Endodermal cell (in vitro differentiated cells): ENCODE data around the gene SHISA4. TPM values are rescaled to one million over a fixed set of nuclear protein-coding genes. Genes with fewer than 3 reads are reported as not detected.
"Not testable (repeated sequence)": the region's sequence is repeated elsewhere in the genome, so short reads cannot be mapped to it uniquely, and the experiment has no call there.

Experiments used
- DNase-seq: peaks from one replicate; pipeline ENCODE4 v3.0.0-alpha.2; 2017
- H3K27ac ChIP-seq: 2 replicates; pipeline ENCODE4 v1.5.1; 2013; ENCODE audit warnings: mild to moderate bottlenecking, low read depth, low read length, moderate library complexity
- H3K27me3 ChIP-seq: 2 replicates; pipeline ENCODE4 v1.6.1; 2013; ENCODE audit warnings: mild to moderate bottlenecking, low read length, moderate library complexity; ENCODE audit not compliant: insufficient read depth, control insufficient read depth, poor library complexity, severe bottlenecking
- H3K36me3 ChIP-seq: 2 replicates; pipeline ENCODE4 v1.7.0; 2013; ENCODE audit warnings: mild to moderate bottlenecking, low read length, moderate library complexity; ENCODE audit not compliant: control insufficient read depth, insufficient read depth
- H3K4me1 ChIP-seq: one replicate; pipeline ENCODE4 v1.7.0; 2013; ENCODE audit warnings: low read length; ENCODE audit not compliant: control insufficient read depth, insufficient read depth
- H3K4me3 ChIP-seq: 2 replicates; pipeline ENCODE4 v1.5.1; 2013; ENCODE audit warnings: mild to moderate bottlenecking, low read length, moderate library complexity
- H3K9ac ChIP-seq: 2 replicates; pipeline ENCODE4 v1.6.1; 2013; ENCODE audit warnings: mild to moderate bottlenecking, low read length, moderate library complexity; ENCODE audit not compliant: poor library complexity, severe bottlenecking; ENCODE audit errors: extremely low read depth
- H3K9me3 ChIP-seq: 2 replicates; pipeline ENCODE4 v1.6.1; 2013; ENCODE audit warnings: mild to moderate bottlenecking, low read length, moderate library complexity; ENCODE audit not compliant: control insufficient read depth
- H3K27ac Mint-ChIP-seq: 2 replicates; pipeline ENCODE4 v1.8.0; 2020; ENCODE audit warnings: mixed read lengths
- H3K27me3 Mint-ChIP-seq: 2 replicates; pipeline ENCODE4 v1.8.0; 2021; ENCODE audit warnings: mild to moderate bottlenecking, mixed read lengths; ENCODE audit not compliant: insufficient read depth
- H3K36me3 Mint-ChIP-seq: 2 replicates; pipeline ENCODE4 v1.8.0; 2020; ENCODE audit warnings: low read depth, mixed read lengths
- H3K4me1 Mint-ChIP-seq: 2 replicates; pipeline ENCODE4 v1.8.0; 2020; ENCODE audit warnings: mixed read lengths
- H3K4me3 Mint-ChIP-seq: 2 replicates; pipeline ENCODE4 v1.8.0; 2020; ENCODE audit warnings: mild to moderate bottlenecking, moderate library complexity, mixed read lengths
- H3K9me3 Mint-ChIP-seq: 2 replicates; pipeline ENCODE4 v1.8.0; 2020; ENCODE audit warnings: mild to moderate bottlenecking, mixed read lengths
- CTCF ChIP-seq: fragments of 200-600 bp; sonication (generic); conservative IDR thresholded peaks from 2 replicates; pipeline ENCODE4 v1.5.0; 2021; ENCODE audit warnings: antibody characterized with exemption, mild to moderate bottlenecking
- WGBS, 2 experiments: methylation state at CpG; one replicate each; pipeline versions ENCODE4 v1.1.5 to v1.1.7; 2013; ENCODE audit warnings: missing lambda C conversion rate in 2 of 2, mixed read lengths in 1 of 2; ENCODE audit not compliant: insufficient coverage in 1 of 2, insufficient read length in 1 of 2; 5-methylcytosine and 5-hydroxymethylcytosine counted together
- long read RNA-seq, 4 experiments: library from polyadenylated mRNA in 2 of 4; library from RNA in 1 of 4; library from capped mRNA in 1 of 4; stranded (forward) in 3 of 4; unstranded in 1 of 4; transcript quantifications; one replicate each; pipeline ENCODE4 v2.0.0, GENCODE V29; 2020 to 2021; ENCODE audit warnings: inconsistent platforms in 1 of 4
- polyA plus RNA-seq, 2 experiments: library from polyadenylated mRNA; stranded (reverse); fragments of 50-300 nt; gene quantifications; one replicate each; pipeline ENCODE4 v1.2.3, GENCODE V29; 2013
- total RNA-seq, 2 donors: library from RNA; stranded (reverse); fragmentation: NEBNext Ultra II Directional in 1 of 2; extraction: Animal tissue kit (Norgen Biotek cat#: 25700) in 1 of 2; gene quantifications; 2 replicates in 1 of 2; 3 replicates in 1 of 2; pipeline ENCODE4 v1.2.1, GENCODE V29; 2021

The SHISA4 gene, protein sequence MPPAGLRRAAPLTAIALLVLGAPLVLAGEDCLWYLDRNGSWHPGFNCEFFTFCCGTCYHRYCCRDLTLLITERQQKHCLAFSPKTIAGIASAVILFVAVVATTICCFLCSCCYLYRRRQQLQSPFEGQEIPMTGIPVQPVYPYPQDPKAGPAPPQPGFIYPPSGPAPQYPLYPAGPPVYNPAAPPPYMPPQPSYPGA
- 1 to 10 TPM; 5.8 to 7.3 TPM for total RNA-seq
- polyA plus RNA-seq (2013, experiment 1 of 2) = 12.7 TPM
- polyA plus RNA-seq (2013, experiment 2 of 2) = 11.1 TPM
- long read RNA-seq, experiment 1, transcript SHISA4-201 (5 exons, 1,341 nt) = major isoform, 6 of 12 reads
- long read RNA-seq, experiment 1, partial matches to known transcripts = 5 of 12 reads
- long read RNA-seq, experiment 1, other reads (novel, unspliced or antisense) = 1 of 12 reads
- long read RNA-seq, experiment 2, transcript SHISA4-201 (5 exons, 1,341 nt) = major isoform, 10 of 13 reads
- long read RNA-seq, experiment 2, partial matches to known transcripts = 0 of 13 reads
- long read RNA-seq, experiment 2, other reads (novel, unspliced or antisense) = 3 of 13 reads
- long read RNA-seq, experiment 3, transcript SHISA4-201 (5 exons, 1,341 nt) = major isoform, 6 of 10 reads
- long read RNA-seq, experiment 3, partial matches to known transcripts = 1 of 10 reads
- long read RNA-seq, experiment 3, other reads (novel, unspliced or antisense) = 3 of 10 reads
- long read RNA-seq, experiment 4, partial matches to known transcripts = 0 of 1 reads
- long read RNA-seq, experiment 4, other reads (novel, unspliced or antisense) = 1 of 1 reads

GRCh38 chr1:201888282-201889089 lies at the start of gene SHISA4:
Gene SHISA4, plus strand, starts transcription at chr1:201888898. Its CDS starts 97 bp downstream, at chr1:201888995.
- H3K9me3 ChIP-seq = no peaks in the 10 kb centered on the region
- no peak within 1 kb of the TSS for H3K27ac ChIP-seq
- no peak for TF ChIP-seq CTCF
- H3K36me3 ChIP-seq = no peaks in the 10 kb centered on the region
- peak; percentile 88 for DNase-seq
- peak within 1 kb of the TSS; percentile 76 for H3K4me3 ChIP-seq
- H3K27me3 Mint-ChIP-seq = peaks cover 30% of the 10 kb centered on the region
- H3K9ac ChIP-seq = no peak within 1 kb of the TSS
- peaks cover 16% of the 10 kb centered on the region for H3K4me1 Mint-ChIP-seq
- no peaks in the 10 kb centered on the region for H3K36me3 Mint-ChIP-seq
- H3K9me3 Mint-ChIP-seq = no peaks in the 10 kb centered on the region
- peaks cover 30% of the 10 kb centered on the region for H3K27me3 ChIP-seq
- peak within 1 kb of the TSS; percentile 61 for H3K4me3 Mint-ChIP-seq
- peaks cover 5% of the 10 kb centered on the region for H3K4me1 ChIP-seq
- H3K27ac Mint-ChIP-seq = no peak within 1 kb of the TSS
- WGBS, 2 experiments = 5 to 6% methylated on average over 23 to 49 of the region's 49 CpGs

GRCh38 chr1:201839089-201839488 lies 49.6 kb upstream of the SHISA4 start:
- not testable (repeated sequence) for H3K4me3 ChIP-seq, DNase-seq, H3K9me3 ChIP-seq, H3K4me3 Mint-ChIP-seq, H3K27me3 Mint-ChIP-seq, H3K9me3 Mint-ChIP-seq, H3K27ac ChIP-seq, H3K9ac ChIP-seq, H3K27me3 ChIP-seq, H3K27ac Mint-ChIP-seq
- Mint-ChIP-seq H3K4me1 (peaks cover 26% of the 10 kb centered on the region), H3K36me3 (peaks cover 35% of the 10 kb centered on the region)
- Histone ChIP-seq H3K36me3 (peaks cover 12% of the 10 kb centered on the region), H3K4me1 (peaks cover 12% of the 10 kb centered on the region)
- WGBS, 2 experiments = 95 to 99% methylated on average over 9 to 10 of the region's 10 CpGs

DNA sequence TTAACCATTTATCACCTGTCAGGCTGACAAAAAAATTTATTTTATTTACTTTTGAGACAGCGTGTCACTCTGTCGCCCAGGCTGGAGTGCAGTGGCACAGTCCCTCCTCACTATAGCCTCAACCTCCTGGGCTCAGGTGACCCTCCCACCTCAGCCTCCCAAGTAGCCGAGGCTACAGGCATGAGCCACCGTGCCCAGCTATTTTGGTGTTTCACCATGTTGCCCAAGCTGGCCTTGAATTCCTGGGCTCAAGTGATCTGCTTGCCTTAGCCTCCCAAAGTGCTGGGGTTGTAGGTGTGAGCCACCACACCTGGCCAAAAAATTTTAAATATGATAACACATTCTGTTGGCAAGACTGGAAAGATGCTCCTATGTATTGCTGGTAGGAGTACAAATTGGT lies 48.6 kb upstream of the SHISA4 start:
- Histone ChIP-seq H3K4me1 (peaks cover 12% of the 10 kb centered on the region), H3K27me3 (no peaks in the 10 kb centered on the region), H3K9me3 (no peaks in the 10 kb centered on the region), H3K27ac (no peak overlapping the region), H3K36me3 (peaks cover 12% of the 10 kb centered on the region), H3K9ac (no peak overlapping the region), H3K4me3 (no peak overlapping the region)
- Mint-ChIP-seq H3K36me3 (peaks cover 34% of the 10 kb centered on the region), H3K4me3 (no peak overlapping the region), H3K9me3 (no peaks in the 10 kb centered on the region), H3K4me1 (peaks cover 26% of the 10 kb centered on the region), H3K27me3 (no peaks in the 10 kb centered on the region), H3K27ac (no peak overlapping the region)
- 95 to 96% methylated on average over 3 to 4 of the region's 4 CpGs for WGBS, 2 experiments
- no peak for TF ChIP-seq CTCF
- no peak for DNase-seq
